IMR-90 (cell line): Measurements from ENCODE around the gene USP25. TPM values are rescaled to one million over a fixed set of nuclear protein-coding genes. Genes with fewer than 3 reads are reported as not detected.

Experiments used
- ATAC-seq: fragments of 200-7000 bp; cut with Tn5 transposase; 2 replicates; pipeline ENCODE4 v1.9.1; 2020; ENCODE audit warnings: low read depth, mild to moderate bottlenecking, moderate library complexity
- BruUV-seq: library from RNA; stranded (reverse); fragments of 400-500 nt; replicated peaks from 2 replicates; lab custom pipeline; 2021; lab: Mats Ljungman, UMichigan
- CTCF ChIA-PET: fragments of 300-600 bp; formaldehyde crosslinking; extraction: SDS; loops from one replicate; lab custom pipeline; 2021; ENCODE audit warnings: antibody characterized with exemption; lab: Yijun Ruan, JAX
- POLR2A ChIA-PET: fragments of 300-600 bp; sonication (Branson Sonifier 250); formaldehyde crosslinking; loops from one replicate; lab custom pipeline; 2022; ENCODE audit warnings: antibody characterized with exemption; ENCODE audit not compliant: unreplicated experiment; lab: Charles Lee
- DNase-seq: peaks from one replicate; pipeline ENCODE4 v3.0.0; 2013
- H2AFZ ChIP-seq: replicated peaks from 2 replicates; pipeline ENCODE3; 2013; ENCODE audit warnings: low read length, mild to moderate bottlenecking; ENCODE audit not compliant: poor library complexity
- H2AK5ac ChIP-seq: 2 replicates; pipeline ENCODE4 v1.6.1; 2013; ENCODE audit warnings: low read depth, low read length, inconsistent platforms
- H2AK9ac ChIP-seq: replicated peaks from 2 replicates; pipeline ENCODE3; 2013; ENCODE audit warnings: mild to moderate bottlenecking, low read depth, low read length, moderate library complexity; ENCODE audit not compliant: poor library complexity
- H2BK120ac ChIP-seq: 2 replicates; pipeline ENCODE4 v1.6.1; 2013; ENCODE audit warnings: low read depth, low read length, inconsistent platforms
- H2BK15ac ChIP-seq: 3 replicates; pipeline ENCODE4 v1.6.1; 2013; ENCODE audit warnings: low read depth, low read length, inconsistent platforms
- H2BK20ac ChIP-seq: 2 replicates; pipeline ENCODE4 v1.6.1; 2013; ENCODE audit warnings: low read depth, mild to moderate bottlenecking, inconsistent platforms, low read length, moderate library complexity
- H2BK5ac ChIP-seq: 2 replicates; pipeline ENCODE4 v1.6.1; 2013; ENCODE audit warnings: mild to moderate bottlenecking, low read depth, low read length, inconsistent platforms; ENCODE audit not compliant: poor library complexity, severe bottlenecking
- H3K14ac ChIP-seq: replicated peaks from 2 replicates; pipeline ENCODE4 v1.6.1; 2013; ENCODE audit warnings: low read depth, low read length, inconsistent platforms
- H3K18ac ChIP-seq: 2 replicates; pipeline ENCODE4 v1.6.1; 2013; ENCODE audit warnings: low read depth, low read length, control low read depth
- H3K23ac ChIP-seq: 2 replicates; pipeline ENCODE4 v1.6.1; 2013; ENCODE audit warnings: low read depth, low read length, inconsistent platforms
- H3K27ac ChIP-seq: 2 replicates; pipeline ENCODE4 v1.5.1; 2013; ENCODE audit warnings: mild to moderate bottlenecking, control low read depth, low read length; ENCODE audit not compliant: insufficient read depth
- H3K27me3 ChIP-seq: 2 replicates; pipeline ENCODE4 v1.6.1; 2013; ENCODE audit warnings: low read length; ENCODE audit not compliant: control insufficient read depth, insufficient read depth
- H3K36me3 ChIP-seq: 2 replicates; pipeline ENCODE4 v1.6.1; 2013; ENCODE audit warnings: low read length, mixed read lengths; ENCODE audit not compliant: control insufficient read depth, insufficient read depth
- H3K4ac ChIP-seq: 2 replicates; pipeline ENCODE4 v1.6.1; 2013; ENCODE audit warnings: low read depth, low read length, inconsistent platforms
- H3K4me1 ChIP-seq: 2 replicates; pipeline ENCODE4 v1.6.1; 2013; ENCODE audit warnings: low read length, mixed read lengths; ENCODE audit not compliant: control insufficient read depth, insufficient read depth
- H3K4me2 ChIP-seq: 2 replicates; pipeline ENCODE4 v1.6.1; 2013; ENCODE audit warnings: low read depth, mild to moderate bottlenecking, control low read depth, low read length, moderate library complexity
- H3K4me3 ChIP-seq: 2 replicates; pipeline ENCODE4 v1.5.1; 2013; ENCODE audit warnings: low read depth, mild to moderate bottlenecking, control low read depth, low read length, moderate library complexity; ENCODE audit not compliant: insufficient read depth
- H3K56ac ChIP-seq: 2 replicates; pipeline ENCODE4 v1.6.1; 2013; ENCODE audit warnings: low read length, inconsistent platforms; ENCODE audit not compliant: insufficient read depth; ENCODE audit errors: extremely low read depth
- H3K79me1 ChIP-seq, 2 experiments: 2 replicates each; pipeline ENCODE4 v1.6.1; 2013; ENCODE audit warnings: low read length in 2 of 2, inconsistent platforms in 1 of 2, low read depth in 1 of 2
- H3K9ac ChIP-seq: 2 replicates; pipeline ENCODE4 v1.6.1; 2013; ENCODE audit warnings: low read depth, low read length, control low read depth
- H3K9me1 ChIP-seq: 2 replicates; pipeline ENCODE4 v1.6.1; 2013; ENCODE audit warnings: low read length, inconsistent platforms; ENCODE audit not compliant: insufficient read depth
- H3K9me3 ChIP-seq: 2 replicates; pipeline ENCODE4 v1.6.1; 2013; ENCODE audit warnings: low read length; ENCODE audit not compliant: control insufficient read depth, insufficient read depth
- H4K20me1 ChIP-seq: 2 replicates; pipeline ENCODE4 v1.6.1; 2013; ENCODE audit warnings: low read length, inconsistent platforms; ENCODE audit not compliant: insufficient read depth
- H4K5ac ChIP-seq: 2 replicates; pipeline ENCODE4 v1.6.1; 2013; ENCODE audit warnings: mild to moderate bottlenecking, low read depth, low read length, control low read depth
- H4K8ac ChIP-seq, 2 experiments: 2 replicates each; pipeline ENCODE4 v1.6.1; 2013; ENCODE audit warnings: low read depth in 2 of 2, low read length in 2 of 2, control low read depth in 1 of 2, inconsistent platforms in 1 of 2
- H4K91ac ChIP-seq: 2 replicates; pipeline ENCODE4 v1.6.1; 2013; ENCODE audit warnings: low read depth, low read length, inconsistent platforms; ENCODE audit not compliant: insufficient read depth
- BHLHE40 ChIP-seq: fragments of 150-350 bp; IDR thresholded peaks from 2 replicates; pipeline ENCODE4 v1.6.1; 2016; ENCODE audit warnings: mild to moderate bottlenecking, low read depth, low read length
- CEBPB ChIP-seq: IDR thresholded peaks from 2 replicates; pipeline ENCODE4 v1.6.1; 2012; ENCODE audit warnings: low read depth, low read length, improper control_type of control experiment
- FOS ChIP-seq: fragments of 150-350 bp; IDR thresholded peaks from 2 replicates; pipeline ENCODE4 v1.6.1; 2016; ENCODE audit warnings: low read depth, low read length
- MAZ ChIP-seq: IDR thresholded peaks from 2 replicates; pipeline ENCODE4 v1.6.1; 2012; ENCODE audit warnings: low read depth, mild to moderate bottlenecking, low read length, improper control_type of control experiment, moderate library complexity, borderline replicate concordance
- MXI1 ChIP-seq: IDR thresholded peaks from 2 replicates; pipeline ENCODE4 v1.6.1; 2012; ENCODE audit warnings: low read depth, mild to moderate bottlenecking, low read length, moderate library complexity, borderline replicate concordance
- NFE2L2 ChIP-seq: fragments of 150-350 bp; IDR thresholded peaks from 2 replicates; pipeline ENCODE4 v1.6.1; 2016; ENCODE audit warnings: low read depth, mild to moderate bottlenecking, low read length
- POLR2A ChIP-seq: IDR thresholded peaks from 2 replicates; pipeline ENCODE4 v1.6.1; 2012; ENCODE audit warnings: mild to moderate bottlenecking, low read depth, low read length
- RAD21 ChIP-seq: IDR thresholded peaks from 2 replicates; pipeline ENCODE4 v1.6.1; 2012; ENCODE audit warnings: low read length, improper control_type of control experiment
- RCOR1 ChIP-seq: IDR thresholded peaks from 2 replicates; pipeline ENCODE4 v1.6.1; 2012; ENCODE audit warnings: mild to moderate bottlenecking, low read length, improper control_type of control experiment; ENCODE audit not compliant: insufficient replicate concordance
- RFX5 ChIP-seq: IDR thresholded peaks from 2 replicates; pipeline ENCODE4 v1.8.0; 2012; ENCODE audit warnings: low read depth, mild to moderate bottlenecking, low read length, moderate library complexity
- SMC3 ChIP-seq: fragments of 150-350 bp; IDR thresholded peaks from 2 replicates; pipeline ENCODE4 v1.6.1; 2016; ENCODE audit warnings: low read depth, mild to moderate bottlenecking, antibody characterized with exemption, low read length, moderate library complexity
- WGBS, 2 experiments: methylation state at CpG; one replicate each; pipeline versions ENCODE4 v1.1.5 to v1.1.7; 2013; ENCODE audit warnings: missing lambda C conversion rate in 2 of 2; ENCODE audit not compliant: insufficient read length in 1 of 2; ENCODE audit errors: extremely low coverage in 2 of 2; 5-methylcytosine and 5-hydroxymethylcytosine counted together
- dilution Hi-C: fragments of 300-500 bp; cut with HindIII; formaldehyde crosslinking; loops from one replicate; pipeline ENCODE4 v1.14.3; 2018; ENCODE audit warnings: low sequenced_read_pairs; ENCODE audit not compliant: unreplicated experiment
- in situ Hi-C: fragments of 300-500 bp; cut with MboI; formaldehyde crosslinking; loops from 3 replicates; pipeline ENCODE4 v1.14.3; 2019; ENCODE audit warnings: low sequenced_read_pairs, inconsistent platforms, mixed read lengths
- intact Hi-C: fragments of 100-400 bp; cut with micrococcal nuclease; formaldehyde crosslinking; loops from 2 replicates; pipeline ENCODE4 v1.10.0; 2022
- polyA plus RNA-seq, 3 experiments: library from polyadenylated mRNA; depleted of rRNA; stranded (reverse); fragments of >200 nt; gene quantifications; 2 replicates each; pipeline ENCODE4 v1.2.3, GENCODE V29; 2012; ENCODE audit warnings: low replicate concordance in 1 of 3
- total RNA-seq: library from RNA; depleted of rRNA; stranded (reverse); fragments of >200 nt; gene quantifications from 2 replicates; pipeline ENCODE4 v1.2.3, GENCODE V29; 2012
- TF ChIP-seq, protein P1 (sequence below): fragments of 150-350 bp; IDR thresholded peaks from 2 replicates; pipeline ENCODE4 v1.6.1; 2017; ENCODE audit warnings: mild to moderate bottlenecking, antibody characterized with exemption, low read length, low read depth
- TF ChIP-seq, protein P2 (sequence below): fragments of 150-350 bp; IDR thresholded peaks from 2 replicates; pipeline ENCODE4 v1.6.1; 2016; ENCODE audit warnings: low read depth, mild to moderate bottlenecking, low read length, moderate library complexity, borderline replicate concordance

Gene USP25
- total and polyA plus RNA-seq, 2 of the 4 experiments (the other 2 are of a cell fraction) = 9.3 to 23.3 TPM

DNA sequence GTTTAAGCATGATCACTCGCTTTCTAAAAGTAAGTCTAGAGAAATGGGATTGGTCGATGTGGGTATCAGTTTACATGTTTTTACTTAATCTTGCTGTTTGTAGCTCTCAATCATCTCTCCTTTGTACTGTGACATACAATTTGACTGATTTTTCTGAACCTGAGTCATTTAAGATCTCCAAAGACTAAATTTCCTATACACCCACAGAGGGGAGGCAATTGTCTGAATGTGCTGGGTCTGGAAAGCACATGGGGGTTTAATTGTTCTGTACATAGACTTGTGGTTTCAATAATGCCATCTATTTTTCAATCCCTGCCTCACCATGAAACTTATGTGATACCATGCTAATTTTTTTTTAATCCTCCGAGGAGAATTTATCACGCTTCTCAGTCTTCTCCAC, 65.8 kb downstream of the USP25 start:
- H2BK120ac ChIP-seq = no peak overlapping the region
- H2BK15ac ChIP-seq = no peak overlapping the region
- H4K20me1 ChIP-seq = peaks cover 2% of the 10 kb centered on the region; the same call in 1 of the 2 replicates
- H3K14ac ChIP-seq = no peak overlapping the region
- no peak overlapping the region for H3K23ac ChIP-seq
- intact Hi-C loops (no loop called here), dilution Hi-C loops (no loop called here), in situ Hi-C loops (no loop called here)
- H3K79me1 ChIP-seq = peaks cover 4 to 7% of the 10 kb centered on the region in 2 experiments; a peak in 2 of 4 replicates
- no peak overlapping the region for H4K8ac ChIP-seq
- no peaks in the 10 kb centered on the region for H3K27me3 ChIP-seq
- no peak overlapping the region for H3K4me2 ChIP-seq
- BruUV-seq = no TSS peak
- no peaks in the 10 kb centered on the region for H3K9me1 ChIP-seq
- H2AK9ac ChIP-seq = no peak overlapping the region
- CTCF ChIA-PET = no interaction called here
- H2BK5ac ChIP-seq = no peak overlapping the region
- no peak overlapping the region for H3K27ac ChIP-seq
- H3K18ac ChIP-seq = no peak overlapping the region
- H2AFZ ChIP-seq = no peak overlapping the region
- no peaks in the 10 kb centered on the region for H3K4me1 ChIP-seq
- no peak overlapping the region for H3K9ac ChIP-seq
- H3K36me3 ChIP-seq = no peaks in the 10 kb centered on the region
- POLR2A ChIA-PET = no interaction called here
- ATAC-seq (no peak), DNase-seq (no peak)
- no peak overlapping the region for H2BK20ac ChIP-seq
- H4K5ac ChIP-seq = no peak overlapping the region
- WGBS, 2 experiments = no CpG with 5 or more reads among the region's 4 CpGs
- no peaks in the 10 kb centered on the region for H3K9me3 ChIP-seq
- no peak overlapping the region for H3K4ac ChIP-seq
- no peak overlapping the region for H2AK5ac ChIP-seq
- H4K91ac ChIP-seq = no peak overlapping the region
- no peak overlapping the region for H3K4me3 ChIP-seq
- TF ChIP-seq POLR2A = no peak
- TF ChIP-seq SMC3 = no peak
- no peak for TF ChIP-seq MXI1
- TF ChIP-seq NFE2L2 = no peak
- TF ChIP-seq FOS = no peak
- TF ChIP-seq, protein P1, sequence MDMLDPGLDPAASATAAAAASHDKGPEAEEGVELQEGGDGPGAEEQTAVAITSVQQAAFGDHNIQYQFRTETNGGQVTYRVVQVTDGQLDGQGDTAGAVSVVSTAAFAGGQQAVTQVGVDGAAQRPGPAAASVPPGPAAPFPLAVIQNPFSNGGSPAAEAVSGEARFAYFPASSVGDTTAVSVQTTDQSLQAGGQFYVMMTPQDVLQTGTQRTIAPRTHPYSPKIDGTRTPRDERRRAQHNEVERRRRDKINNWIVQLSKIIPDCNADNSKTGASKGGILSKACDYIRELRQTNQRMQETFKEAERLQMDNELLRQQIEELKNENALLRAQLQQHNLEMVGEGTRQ = no peak
- no peak for TF ChIP-seq RAD21
- no peak for TF ChIP-seq CEBPB
- TF ChIP-seq, protein P2, sequence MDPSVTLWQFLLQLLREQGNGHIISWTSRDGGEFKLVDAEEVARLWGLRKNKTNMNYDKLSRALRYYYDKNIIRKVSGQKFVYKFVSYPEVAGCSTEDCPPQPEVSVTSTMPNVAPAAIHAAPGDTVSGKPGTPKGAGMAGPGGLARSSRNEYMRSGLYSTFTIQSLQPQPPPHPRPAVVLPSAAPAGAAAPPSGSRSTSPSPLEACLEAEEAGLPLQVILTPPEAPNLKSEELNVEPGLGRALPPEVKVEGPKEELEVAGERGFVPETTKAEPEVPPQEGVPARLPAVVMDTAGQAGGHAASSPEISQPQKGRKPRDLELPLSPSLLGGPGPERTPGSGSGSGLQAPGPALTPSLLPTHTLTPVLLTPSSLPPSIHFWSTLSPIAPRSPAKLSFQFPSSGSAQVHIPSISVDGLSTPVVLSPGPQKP = no peak
- no peak for TF ChIP-seq RFX5
- no peak for TF ChIP-seq BHLHE40
- TF ChIP-seq RCOR1 = no peak
- TF ChIP-seq MAZ = no peak
- H3K56ac ChIP-seq = no peak overlapping the region
